HepG2 (cell line): Measurements from ENCODE around the gene ABHD18. TPM values are rescaled to one million over a fixed set of nuclear protein-coding genes. Genes with fewer than 3 reads are reported as not detected.
A peak's percentile ranks its signal among the peaks of the same experiment; 100 is the strongest.

Experiments
- EEA1 ChIP-seq: sonication (generic); formaldehyde crosslinking; IDR thresholded peaks from 2 replicates; pipeline ENCODE4 v1.5.1; 2020; ENCODE audit warnings: mild to moderate bottlenecking, missing genetic modification reagents, borderline replicate concordance
- PRPF4 ChIP-seq: fragments of 200-400 bp; formaldehyde crosslinking; IDR thresholded peaks from 2 replicates; pipeline ENCODE4 v1.6.1; 2016; ENCODE audit warnings: low read length, low read depth; ENCODE audit not compliant: poor library complexity, severe bottlenecking
- SNRNP70 ChIP-seq: fragments of 200-400 bp; formaldehyde crosslinking; IDR thresholded peaks from 2 replicates; pipeline ENCODE4 v1.6.1; 2017; ENCODE audit warnings: mild to moderate bottlenecking, low read depth, low read length, moderate library complexity
- ZNF546 ChIP-seq: sonication (generic); formaldehyde crosslinking; conservative IDR thresholded peaks from 2 replicates; pipeline ENCODE4 v1.8.1; 2023; ENCODE audit warnings: mild to moderate bottlenecking, missing genetic modification reagents
- ZNF709 ChIP-seq: sonication (generic); formaldehyde crosslinking; IDR thresholded peaks from 2 replicates; pipeline ENCODE4 v1.5.0; 2020; ENCODE audit warnings: mild to moderate bottlenecking, missing genetic modification reagents
- polyA plus RNA-seq, 8 experiments: library from polyadenylated mRNA; depleted of rRNA in 3 of 8; stranded (reverse) in 7 of 8; unstranded in 1 of 8; fragments of >200 nt; fragmentation: Illumina TruSeq in 4 of 8; extraction: Trizol in 4 of 8; gene quantifications; 2 replicates each; pipeline versions ENCODE4 v1.2.1 to v1.2.3, GENCODE V29; 2011 to 2016; ENCODE audit warnings: low read depth in 4 of 8, missing spikeins in 1 of 8, mixed read lengths in 1 of 8; ENCODE audit not compliant: insufficient read depth in 1 of 8
- total RNA-seq, 5 experiments: library from RNA; depleted of rRNA; stranded (reverse); fragments of >200 nt; fragmentation: Illumina TruSeq; extraction: Trizol; gene quantifications; 2 replicates each; pipeline ENCODE4 v1.2.3, GENCODE V29; 2016; ENCODE audit warnings: low read depth in 1 of 5
- TF ChIP-seq, protein P1 (sequence below): sonication (generic); formaldehyde crosslinking; IDR thresholded peaks from 2 replicates; pipeline ENCODE4 v1.5.1; 2020; ENCODE audit warnings: mild to moderate bottlenecking, missing genetic modification reagents, moderate library complexity
- TF ChIP-seq, protein P2 (sequence below): sonication (generic); formaldehyde crosslinking; IDR thresholded peaks from 2 replicates; pipeline ENCODE4 v1.5.0; 2020; ENCODE audit warnings: mild to moderate bottlenecking, missing genetic modification reagents
- TF ChIP-seq, protein P3 (sequence below): sonication (generic); formaldehyde crosslinking; conservative IDR thresholded peaks from 2 replicates; pipeline ENCODE4 v1.5.0; 2020; ENCODE audit warnings: missing genetic modification reagents
- TF ChIP-seq, protein P4 (sequence below): sonication (generic); formaldehyde crosslinking; IDR thresholded peaks from 2 replicates; pipeline ENCODE4 v1.4.0; 2020; ENCODE audit warnings: mild to moderate bottlenecking, missing genetic modification reagents

Gene ABHD18
- total and polyA plus RNA-seq, 2 of the 13 experiments (the other 11 are each of a cell fraction or from before 2014, with no cell fraction given) = 5.5 to 16.3 TPM

DNA sequence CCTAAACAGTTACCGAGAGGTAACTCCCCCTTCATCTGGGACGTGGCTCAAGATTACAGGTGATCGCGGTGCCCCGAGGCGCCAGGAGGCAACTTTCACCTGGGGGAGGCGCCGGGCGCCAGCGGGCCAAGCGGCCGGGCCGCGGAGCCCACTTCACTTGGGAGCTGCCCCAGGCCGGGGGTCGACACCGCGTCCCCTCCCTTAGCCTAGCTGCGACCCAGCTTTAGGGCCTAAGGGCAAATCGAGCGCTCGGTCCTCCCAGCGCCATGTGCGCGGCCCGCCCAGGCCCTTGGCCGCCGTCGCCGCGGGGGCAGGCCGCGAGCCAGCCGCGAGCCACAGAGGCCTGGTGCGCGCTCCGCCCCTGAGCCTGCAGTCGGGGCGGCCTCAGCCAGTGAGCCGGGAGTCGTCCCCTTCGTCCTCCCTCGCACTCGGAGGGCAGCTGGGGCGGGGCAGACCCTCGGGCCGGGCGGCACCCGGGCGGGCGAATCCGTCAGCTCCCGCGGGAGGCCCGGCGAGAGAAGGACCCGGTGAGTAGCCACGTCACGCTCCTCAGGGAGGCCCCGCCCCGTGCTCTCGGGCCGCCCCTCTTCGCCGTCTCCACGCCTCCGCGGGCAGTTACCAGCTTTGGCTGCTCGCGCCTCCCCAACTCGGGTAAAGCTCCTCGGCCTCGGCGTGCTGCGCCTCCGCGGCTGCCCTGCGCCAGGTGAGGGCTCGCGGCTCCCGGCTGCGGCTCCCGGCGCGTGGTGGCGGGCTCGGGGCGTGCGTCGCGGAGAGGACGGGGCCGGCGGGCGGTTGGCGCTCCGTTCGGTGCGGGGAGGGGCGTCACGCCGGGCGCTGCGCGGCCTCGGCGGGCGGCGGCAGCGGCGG, 95.7 kb downstream of the ABHD18 start, which contains the start of gene LARP1B (continued):
- TF ChIP-seq, protein P1, sequence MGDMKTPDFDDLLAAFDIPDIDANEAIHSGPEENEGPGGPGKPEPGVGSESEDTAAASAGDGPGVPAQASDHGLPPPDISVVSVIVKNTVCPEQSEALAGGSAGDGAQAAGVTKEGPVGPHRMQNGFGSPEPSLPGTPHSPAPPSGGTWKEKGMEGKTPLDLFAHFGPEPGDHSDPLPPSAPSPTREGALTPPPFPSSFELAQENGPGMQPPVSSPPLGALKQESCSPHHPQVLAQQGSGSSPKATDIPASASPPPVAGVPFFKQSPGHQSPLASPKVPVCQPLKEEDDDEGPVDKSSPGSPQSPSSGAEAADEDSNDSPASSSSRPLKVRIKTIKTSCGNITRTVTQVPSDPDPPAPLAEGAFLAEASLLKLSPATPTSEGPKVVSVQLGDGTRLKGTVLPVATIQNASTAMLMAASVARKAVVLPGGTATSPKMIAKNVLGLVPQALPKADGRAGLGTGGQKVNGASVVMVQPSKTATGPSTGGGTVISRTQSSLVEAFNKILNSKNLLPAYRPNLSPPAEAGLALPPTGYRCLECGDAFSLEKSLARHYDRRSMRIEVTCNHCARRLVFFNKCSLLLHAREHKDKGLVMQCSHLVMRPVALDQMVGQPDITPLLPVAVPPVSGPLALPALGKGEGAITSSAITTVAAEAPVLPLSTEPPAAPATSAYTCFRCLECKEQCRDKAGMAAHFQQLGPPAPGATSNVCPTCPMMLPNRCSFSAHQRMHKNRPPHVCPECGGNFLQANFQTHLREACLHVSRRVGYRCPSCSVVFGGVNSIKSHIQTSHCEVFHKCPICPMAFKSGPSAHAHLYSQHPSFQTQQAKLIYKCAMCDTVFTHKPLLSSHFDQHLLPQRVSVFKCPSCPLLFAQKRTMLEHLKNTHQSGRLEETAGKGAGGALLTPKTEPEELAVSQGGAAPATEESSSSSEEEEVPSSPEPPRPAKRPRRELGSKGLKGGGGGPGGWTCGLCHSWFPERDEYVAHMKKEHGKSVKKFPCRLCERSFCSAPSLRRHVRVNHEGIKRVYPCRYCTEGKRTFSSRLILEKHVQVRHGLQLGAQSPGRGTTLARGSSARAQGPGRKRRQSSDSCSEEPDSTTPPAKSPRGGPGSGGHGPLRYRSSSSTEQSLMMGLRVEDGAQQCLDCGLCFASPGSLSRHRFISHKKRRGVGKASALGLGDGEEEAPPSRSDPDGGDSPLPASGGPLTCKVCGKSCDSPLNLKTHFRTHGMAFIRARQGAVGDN (CRISPR knock-in tag) = peak; percentile 91
- TF ChIP-seq ZNF709 (CRISPR knock-in tag) (peak; percentile 71; the same call in 1 of the 2 replicates), SNRNP70 (no peak), EEA1 (CRISPR knock-in tag) (no peak; the same call in 1 of the 2 replicates), ZNF546 (CRISPR knock-in tag) (peak; percentile 25), PRPF4 (no peak)
- TF ChIP-seq, protein P2, sequence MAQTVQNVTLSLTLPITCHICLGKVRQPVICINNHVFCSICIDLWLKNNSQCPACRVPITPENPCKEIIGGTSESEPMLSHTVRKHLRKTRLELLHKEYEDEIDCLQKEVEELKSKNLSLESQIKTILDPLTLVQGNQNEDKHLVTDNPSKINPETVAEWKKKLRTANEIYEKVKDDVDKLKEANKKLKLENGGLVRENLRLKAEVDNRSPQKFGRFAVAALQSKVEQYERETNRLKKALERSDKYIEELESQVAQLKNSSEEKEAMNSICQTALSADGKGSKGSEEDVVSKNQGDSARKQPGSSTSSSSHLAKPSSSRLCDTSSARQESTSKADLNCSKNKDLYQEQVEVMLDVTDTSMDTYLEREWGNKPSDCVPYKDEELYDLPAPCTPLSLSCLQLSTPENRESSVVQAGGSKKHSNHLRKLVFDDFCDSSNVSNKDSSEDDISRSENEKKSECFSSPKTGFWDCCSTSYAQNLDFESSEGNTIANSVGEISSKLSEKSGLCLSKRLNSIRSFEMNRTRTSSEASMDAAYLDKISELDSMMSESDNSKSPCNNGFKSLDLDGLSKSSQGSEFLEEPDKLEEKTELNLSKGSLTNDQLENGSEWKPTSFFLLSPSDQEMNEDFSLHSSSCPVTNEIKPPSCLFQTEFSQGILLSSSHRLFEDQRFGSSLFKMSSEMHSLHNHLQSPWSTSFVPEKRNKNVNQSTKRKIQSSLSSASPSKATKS = no peak
- TF ChIP-seq, protein P3, sequence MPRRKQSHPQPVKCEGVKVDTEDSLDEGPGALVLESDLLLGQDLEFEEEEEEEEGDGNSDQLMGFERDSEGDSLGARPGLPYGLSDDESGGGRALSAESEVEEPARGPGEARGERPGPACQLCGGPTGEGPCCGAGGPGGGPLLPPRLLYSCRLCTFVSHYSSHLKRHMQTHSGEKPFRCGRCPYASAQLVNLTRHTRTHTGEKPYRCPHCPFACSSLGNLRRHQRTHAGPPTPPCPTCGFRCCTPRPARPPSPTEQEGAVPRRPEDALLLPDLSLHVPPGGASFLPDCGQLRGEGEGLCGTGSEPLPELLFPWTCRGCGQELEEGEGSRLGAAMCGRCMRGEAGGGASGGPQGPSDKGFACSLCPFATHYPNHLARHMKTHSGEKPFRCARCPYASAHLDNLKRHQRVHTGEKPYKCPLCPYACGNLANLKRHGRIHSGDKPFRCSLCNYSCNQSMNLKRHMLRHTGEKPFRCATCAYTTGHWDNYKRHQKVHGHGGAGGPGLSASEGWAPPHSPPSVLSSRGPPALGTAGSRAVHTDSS (CRISPR knock-in tag) = 0 out of 2 replicates have a peak, but pooled peaks have one; percentile 24
- TF ChIP-seq, protein P4, sequence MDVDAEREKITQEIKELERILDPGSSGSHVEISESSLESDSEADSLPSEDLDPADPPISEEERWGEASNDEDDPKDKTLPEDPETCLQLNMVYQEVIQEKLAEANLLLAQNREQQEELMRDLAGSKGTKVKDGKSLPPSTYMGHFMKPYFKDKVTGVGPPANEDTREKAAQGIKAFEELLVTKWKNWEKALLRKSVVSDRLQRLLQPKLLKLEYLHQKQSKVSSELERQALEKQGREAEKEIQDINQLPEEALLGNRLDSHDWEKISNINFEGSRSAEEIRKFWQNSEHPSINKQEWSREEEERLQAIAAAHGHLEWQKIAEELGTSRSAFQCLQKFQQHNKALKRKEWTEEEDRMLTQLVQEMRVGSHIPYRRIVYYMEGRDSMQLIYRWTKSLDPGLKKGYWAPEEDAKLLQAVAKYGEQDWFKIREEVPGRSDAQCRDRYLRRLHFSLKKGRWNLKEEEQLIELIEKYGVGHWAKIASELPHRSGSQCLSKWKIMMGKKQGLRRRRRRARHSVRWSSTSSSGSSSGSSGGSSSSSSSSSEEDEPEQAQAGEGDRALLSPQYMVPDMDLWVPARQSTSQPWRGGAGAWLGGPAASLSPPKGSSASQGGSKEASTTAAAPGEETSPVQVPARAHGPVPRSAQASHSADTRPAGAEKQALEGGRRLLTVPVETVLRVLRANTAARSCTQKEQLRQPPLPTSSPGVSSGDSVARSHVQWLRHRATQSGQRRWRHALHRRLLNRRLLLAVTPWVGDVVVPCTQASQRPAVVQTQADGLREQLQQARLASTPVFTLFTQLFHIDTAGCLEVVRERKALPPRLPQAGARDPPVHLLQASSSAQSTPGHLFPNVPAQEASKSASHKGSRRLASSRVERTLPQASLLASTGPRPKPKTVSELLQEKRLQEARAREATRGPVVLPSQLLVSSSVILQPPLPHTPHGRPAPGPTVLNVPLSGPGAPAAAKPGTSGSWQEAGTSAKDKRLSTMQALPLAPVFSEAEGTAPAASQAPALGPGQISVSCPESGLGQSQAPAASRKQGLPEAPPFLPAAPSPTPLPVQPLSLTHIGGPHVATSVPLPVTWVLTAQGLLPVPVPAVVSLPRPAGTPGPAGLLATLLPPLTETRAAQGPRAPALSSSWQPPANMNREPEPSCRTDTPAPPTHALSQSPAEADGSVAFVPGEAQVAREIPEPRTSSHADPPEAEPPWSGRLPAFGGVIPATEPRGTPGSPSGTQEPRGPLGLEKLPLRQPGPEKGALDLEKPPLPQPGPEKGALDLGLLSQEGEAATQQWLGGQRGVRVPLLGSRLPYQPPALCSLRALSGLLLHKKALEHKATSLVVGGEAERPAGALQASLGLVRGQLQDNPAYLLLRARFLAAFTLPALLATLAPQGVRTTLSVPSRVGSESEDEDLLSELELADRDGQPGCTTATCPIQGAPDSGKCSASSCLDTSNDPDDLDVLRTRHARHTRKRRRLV (CRISPR knock-in tag) = no peak
